Measurements from ENCODE around the gene OPRD1. TPM values are rescaled to one million over a fixed set of nuclear protein-coding genes. Genes with fewer than 3 reads are reported as not detected.

The OPRD1 gene
- polyA plus RNA-seq, 1 donor = 1.5 TPM

DNA sequence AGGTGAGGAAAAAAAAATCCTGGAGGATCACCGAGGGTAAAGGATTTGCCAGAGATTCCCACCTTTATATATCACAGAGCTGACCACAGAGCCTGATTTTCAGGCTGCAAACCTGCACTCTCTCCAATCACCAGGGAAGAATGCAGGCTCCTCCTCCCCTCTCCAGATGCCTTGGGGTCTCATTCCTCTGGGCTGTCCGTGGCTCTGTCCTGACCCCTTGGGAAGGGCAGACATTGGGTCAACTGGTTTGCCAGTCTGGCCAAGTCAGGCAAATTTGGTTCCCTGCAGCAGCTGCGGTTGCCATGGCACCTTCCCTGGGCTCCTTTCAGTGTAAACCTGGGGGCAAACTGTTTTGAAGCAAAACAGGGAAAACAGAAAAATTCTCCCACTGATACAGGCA is 11.6 kb upstream of the OPRD1 start:
- H3K27ac ChIP-seq (ENCODE audit: low read length) = no peak overlapping the region
- no peaks in the 10 kb centered on the region for H3K9me3 ChIP-seq (ENCODE audit: control insufficient read depth, low read depth, low read length)
- no peaks in the 10 kb centered on the region for H3K27me3 ChIP-seq (ENCODE audit: control insufficient read depth, insufficient read depth, low read length)
- no peaks in the 10 kb centered on the region for H3K4me1 ChIP-seq (ENCODE audit: control insufficient read depth, insufficient read depth, low read length)
- WGBS (ENCODE audit: insufficient coverage, low lambda C conversion rate) = no CpG with 5 or more reads among the region's 3 CpGs
- no peaks in the 10 kb centered on the region for H3K36me3 ChIP-seq (ENCODE audit: control insufficient read depth, insufficient read depth, low read length)
- DNase-seq = no peak
- no peak overlapping the region for H3K4me3 ChIP-seq (ENCODE audit: low read length)

DNA sequence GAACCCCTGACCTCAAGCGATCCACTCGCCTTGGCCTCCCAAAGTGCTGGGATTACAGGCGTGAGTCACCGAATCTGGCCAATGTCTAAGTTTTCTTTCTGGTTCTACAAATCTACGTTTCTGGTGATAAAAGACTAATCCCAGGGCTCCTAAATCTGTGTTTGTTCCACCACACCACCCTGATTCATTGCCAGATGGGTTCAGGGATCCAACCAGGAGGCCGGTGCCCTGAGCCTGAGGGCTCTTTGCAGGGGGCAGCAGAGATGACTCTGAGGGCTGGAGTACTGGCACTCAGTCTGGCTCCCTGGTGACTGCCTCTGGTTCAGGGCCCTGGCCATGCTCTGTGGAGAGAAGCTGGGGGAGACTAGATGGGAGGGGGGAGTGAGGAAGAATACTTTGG is 10.5 kb upstream of the OPRD1 start:
- H3K4me3 ChIP-seq (ENCODE audit: low read length) = no peak overlapping the region
- DNase-seq = no peak
- H3K27ac ChIP-seq (ENCODE audit: low read length) = no peak overlapping the region
- no peaks in the 10 kb centered on the region for H3K36me3 ChIP-seq (ENCODE audit: control insufficient read depth, insufficient read depth, low read length)
- no peaks in the 10 kb centered on the region for H3K4me1 ChIP-seq (ENCODE audit: control insufficient read depth, insufficient read depth, low read length)
- no peaks in the 10 kb centered on the region for H3K9me3 ChIP-seq (ENCODE audit: control insufficient read depth, low read depth, low read length)
- no peaks in the 10 kb centered on the region for H3K27me3 ChIP-seq (ENCODE audit: control insufficient read depth, insufficient read depth, low read length)
- WGBS (ENCODE audit: insufficient coverage, low lambda C conversion rate) = no CpG with 5 or more reads among the region's 6 CpGs

DNA sequence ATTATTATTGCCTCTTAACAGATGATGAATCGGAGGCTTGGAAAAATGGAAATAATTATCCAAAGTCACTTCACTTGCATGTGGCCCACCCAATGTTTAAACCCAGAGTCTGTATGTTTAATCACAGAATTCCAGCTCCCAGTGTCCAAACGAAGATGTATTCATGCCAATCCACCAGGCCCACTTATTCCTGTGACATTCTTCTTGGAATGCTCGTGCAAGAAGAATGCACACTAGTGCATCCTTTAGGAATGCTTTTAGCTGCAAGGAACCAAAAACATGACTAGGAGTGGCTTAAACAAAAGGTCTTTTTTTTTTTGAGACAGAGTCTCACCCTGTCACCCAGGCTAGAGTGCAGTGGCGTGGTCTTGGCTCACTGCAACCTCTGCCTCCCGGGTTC is 8.9 kb upstream of the OPRD1 start:
- H3K4me3 ChIP-seq (ENCODE audit: low read length) = no peak overlapping the region
- no CpG with 5 or more reads among the region's 5 CpGs for WGBS (ENCODE audit: insufficient coverage, low lambda C conversion rate)
- no peak for DNase-seq

DNA sequence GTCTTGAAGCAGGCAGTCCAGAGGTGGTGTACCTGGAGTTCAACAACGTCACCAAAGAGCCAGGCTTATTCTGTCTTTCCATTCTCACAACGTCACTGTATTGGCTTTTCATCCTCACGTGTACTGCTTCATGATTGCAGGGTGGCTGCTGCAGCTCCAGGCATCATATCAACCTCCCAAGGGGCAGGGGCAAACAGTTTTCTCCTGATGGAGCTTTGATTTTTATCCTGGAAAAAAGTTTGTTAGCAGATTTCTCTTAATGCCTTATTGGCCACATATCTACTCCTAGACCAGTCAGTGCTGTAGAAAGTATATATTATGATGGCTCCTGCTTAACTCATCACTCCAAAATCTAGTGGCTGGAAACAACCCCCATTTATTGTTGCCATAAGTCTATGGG is 8.3 kb upstream of the OPRD1 start:
- no peak overlapping the region for H3K4me3 ChIP-seq (ENCODE audit: low read length)
- no CpG with 5 or more reads among the region's 3 CpGs for WGBS (ENCODE audit: insufficient coverage, low lambda C conversion rate)
- H3K36me3 ChIP-seq (ENCODE audit: control insufficient read depth, insufficient read depth, low read length) = no peaks in the 10 kb centered on the region
- H3K9me3 ChIP-seq (ENCODE audit: control insufficient read depth, low read depth, low read length) = no peaks in the 10 kb centered on the region
- no peak overlapping the region for H3K27ac ChIP-seq (ENCODE audit: low read length)
- H3K4me1 ChIP-seq (ENCODE audit: control insufficient read depth, insufficient read depth, low read length) = no peaks in the 10 kb centered on the region
- peaks cover 5% of the 10 kb centered on the region for H3K27me3 ChIP-seq (ENCODE audit: control insufficient read depth, insufficient read depth, low read length)
- no peak for DNase-seq

More for the DNA sequence above, 8.9 kb upstream of the OPRD1 start:
- Histone ChIP-seq H3K36me3 (ENCODE audit: control insufficient read depth, insufficient read depth, low read length) (no peaks in the 10 kb centered on the region), H3K27me3 (ENCODE audit: control insufficient read depth, insufficient read depth, low read length) (peaks cover 5% of the 10 kb centered on the region), H3K4me1 (ENCODE audit: control insufficient read depth, insufficient read depth, low read length) (no peaks in the 10 kb centered on the region), H3K9me3 (ENCODE audit: control insufficient read depth, low read depth, low read length) (no peaks in the 10 kb centered on the region), H3K27ac (ENCODE audit: low read length) (no peak overlapping the region)

DNA sequence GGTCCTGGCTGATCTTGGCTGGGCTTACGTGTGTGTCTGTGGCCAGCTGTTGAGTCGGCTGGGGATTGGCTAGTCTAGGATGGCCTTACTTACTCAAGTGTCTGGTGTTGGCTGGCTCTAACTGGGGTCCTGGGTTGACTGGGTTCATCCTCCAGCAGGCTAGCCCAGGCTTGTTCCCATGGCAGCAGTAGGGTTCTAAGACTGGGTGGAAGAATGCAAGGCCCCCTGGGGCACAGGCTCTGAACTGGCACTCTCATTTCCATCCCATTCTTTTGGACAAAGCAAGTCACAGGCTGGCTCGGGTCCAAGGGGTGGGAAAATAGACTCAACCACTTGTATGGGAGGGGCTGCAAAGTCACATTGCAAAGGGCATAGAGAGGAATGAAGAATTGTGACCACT is 7.9 kb upstream of the OPRD1 start:
- H3K4me1 ChIP-seq (ENCODE audit: control insufficient read depth, insufficient read depth, low read length) = no peaks in the 10 kb centered on the region
- H3K36me3 ChIP-seq (ENCODE audit: control insufficient read depth, insufficient read depth, low read length) = no peaks in the 10 kb centered on the region
- DNase-seq = no peak
- peaks cover 5% of the 10 kb centered on the region for H3K27me3 ChIP-seq (ENCODE audit: control insufficient read depth, insufficient read depth, low read length)
- no peak overlapping the region for H3K27ac ChIP-seq (ENCODE audit: low read length)
- no CpG with 5 or more reads among the region's 3 CpGs for WGBS (ENCODE audit: insufficient coverage, low lambda C conversion rate)
- H3K4me3 ChIP-seq (ENCODE audit: low read length) = no peak overlapping the region
- H3K9me3 ChIP-seq (ENCODE audit: control insufficient read depth, low read depth, low read length) = no peaks in the 10 kb centered on the region

DNA sequence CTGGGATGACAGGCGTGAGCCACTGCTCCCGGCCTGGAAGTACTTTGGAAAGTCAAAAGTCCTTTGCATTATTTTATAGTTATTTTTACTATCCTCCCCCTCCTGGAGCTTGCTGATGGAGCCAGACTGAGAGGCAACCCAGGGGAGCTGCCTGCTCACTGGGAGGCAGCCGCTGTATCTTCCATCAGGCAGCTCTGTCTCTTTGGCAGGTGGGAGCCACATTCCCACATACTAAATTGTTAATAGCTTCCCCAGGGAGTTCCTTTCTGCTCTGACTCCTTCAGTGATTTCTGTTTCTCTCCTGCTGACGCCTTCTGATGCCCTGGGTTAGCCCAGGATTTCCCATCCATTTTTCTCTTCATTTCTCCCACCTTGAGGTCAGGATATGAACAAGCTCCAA is 4.9 kb upstream of the OPRD1 start:
- H3K9me3 ChIP-seq (ENCODE audit: control insufficient read depth, low read depth, low read length) = no peaks in the 10 kb centered on the region
- WGBS (ENCODE audit: insufficient coverage, low lambda C conversion rate) = 40% methylated on average over 1 of the region's 4 CpGs
- H3K4me1 ChIP-seq (ENCODE audit: control insufficient read depth, insufficient read depth, low read length) = no peaks in the 10 kb centered on the region
- no peak for DNase-seq
- no peak overlapping the region for H3K4me3 ChIP-seq (ENCODE audit: low read length)
- H3K27ac ChIP-seq (ENCODE audit: low read length) = no peak overlapping the region
- H3K27me3 ChIP-seq (ENCODE audit: control insufficient read depth, insufficient read depth, low read length) = peaks cover 30% of the 10 kb centered on the region
- no peaks in the 10 kb centered on the region for H3K36me3 ChIP-seq (ENCODE audit: control insufficient read depth, insufficient read depth, low read length)

DNA sequence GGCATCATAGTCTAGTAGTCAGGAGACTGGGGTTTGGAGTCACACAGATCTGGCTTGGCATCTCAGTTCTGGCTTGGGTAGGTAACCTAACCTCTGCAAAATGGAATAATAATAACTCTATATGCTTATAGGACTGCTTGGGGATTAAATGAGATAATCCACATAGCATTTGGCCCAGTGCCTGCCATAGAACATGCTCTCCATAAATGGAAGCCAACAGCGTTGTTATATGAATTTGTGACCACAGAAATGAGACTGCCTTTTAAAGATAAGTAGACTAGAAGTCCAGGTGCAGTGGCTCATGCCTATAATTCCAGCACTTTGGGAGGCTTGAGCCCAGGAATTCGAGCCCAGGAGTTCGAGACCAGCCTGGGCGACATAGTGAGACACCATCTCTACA is 4.0 kb upstream of the OPRD1 start:
- H3K4me3 ChIP-seq (ENCODE audit: low read length) = no peak overlapping the region
- no peak overlapping the region for H3K27ac ChIP-seq (ENCODE audit: low read length)
- H3K36me3 ChIP-seq (ENCODE audit: control insufficient read depth, insufficient read depth, low read length) = no peaks in the 10 kb centered on the region
- H3K4me1 ChIP-seq (ENCODE audit: control insufficient read depth, insufficient read depth, low read length) = no peaks in the 10 kb centered on the region
- H3K9me3 ChIP-seq (ENCODE audit: control insufficient read depth, low read depth, low read length) = peaks cover 3% of the 10 kb centered on the region
- no CpG with 5 or more reads among the region's 4 CpGs for WGBS (ENCODE audit: insufficient coverage, low lambda C conversion rate)
- DNase-seq = no peak
- H3K27me3 ChIP-seq (ENCODE audit: control insufficient read depth, insufficient read depth, low read length) = peaks cover 38% of the 10 kb centered on the region

DNA sequence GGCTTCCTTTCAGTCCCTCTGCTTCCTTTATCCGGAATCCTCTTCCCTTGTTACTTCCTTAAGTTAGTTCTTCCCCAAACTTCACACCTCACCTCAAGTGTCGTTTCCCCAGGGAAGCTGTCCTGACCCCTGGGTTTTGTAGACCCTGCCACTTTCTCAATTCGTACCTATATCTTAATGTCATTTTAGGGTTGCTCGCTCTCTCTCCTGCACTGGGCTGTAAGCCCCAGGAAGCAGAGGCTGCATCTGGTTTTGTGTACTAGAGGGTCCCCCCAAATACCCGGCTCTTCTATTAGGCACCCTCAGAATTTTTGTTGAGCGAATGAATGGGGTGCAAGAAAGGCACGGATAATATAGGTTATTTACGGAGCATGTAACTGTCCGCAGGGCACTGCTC is 603 bp upstream of the OPRD1 start:
- Histone ChIP-seq H3K4me3 (ENCODE audit: low read length) (no peak overlapping the region), H3K36me3 (ENCODE audit: control insufficient read depth, insufficient read depth, low read length) (no peaks in the 10 kb centered on the region), H3K9me3 (ENCODE audit: control insufficient read depth, low read depth, low read length) (peaks cover 3% of the 10 kb centered on the region), H3K27ac (ENCODE audit: low read length) (no peak overlapping the region), H3K4me1 (ENCODE audit: control insufficient read depth, insufficient read depth, low read length) (no peaks in the 10 kb centered on the region), H3K27me3 (ENCODE audit: control insufficient read depth, insufficient read depth, low read length) (peaks cover 69% of the 10 kb centered on the region)
- DNase-seq = no peak
- 38% methylated on average over 2 of the region's 9 CpGs for WGBS (ENCODE audit: insufficient coverage, low lambda C conversion rate)

DNA sequence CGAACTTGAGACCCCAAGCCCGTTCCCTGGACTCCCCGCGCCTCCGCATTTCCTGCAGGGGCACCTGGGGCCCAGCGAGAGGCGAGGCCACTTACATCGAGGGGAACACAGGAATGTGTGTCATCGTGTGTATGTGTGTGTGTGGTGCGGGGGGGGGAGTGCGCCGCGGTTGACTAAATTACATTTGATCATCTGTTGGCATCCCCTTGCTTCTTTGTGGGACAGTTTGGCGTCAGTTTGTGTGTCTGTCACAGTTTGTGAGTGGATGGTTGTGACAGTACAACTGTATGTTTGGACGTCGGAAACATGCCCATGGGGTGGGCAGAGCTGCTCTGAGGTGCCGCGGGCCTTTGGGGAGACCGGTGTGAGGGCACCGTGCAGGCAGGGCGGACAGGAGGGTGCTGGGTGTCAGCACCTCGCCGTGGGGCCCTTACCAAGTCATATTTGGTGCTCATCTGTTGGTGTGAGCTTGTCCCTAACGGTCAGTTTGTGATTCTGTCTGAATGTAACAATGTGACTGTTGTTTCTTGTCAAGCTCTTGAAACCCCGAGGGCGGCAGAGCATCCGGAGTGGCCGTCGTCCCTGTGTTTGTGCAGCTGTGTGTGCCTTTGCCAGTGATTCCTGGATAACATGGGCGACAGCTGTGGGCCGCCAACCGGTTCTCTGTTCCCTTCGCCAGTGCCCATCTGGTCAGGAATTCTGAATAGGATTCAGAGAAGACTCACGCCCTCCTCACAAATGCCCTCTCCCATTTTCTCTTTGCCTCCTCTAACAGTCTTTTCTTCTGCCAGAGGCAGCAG is 899 bp downstream of the OPRD1 start:
- WGBS (ENCODE audit: insufficient coverage, low lambda C conversion rate) = no CpG with 5 or more reads among the region's 34 CpGs
- Histone ChIP-seq H3K27ac (ENCODE audit: low read length) (no peak overlapping the region), H3K27me3 (ENCODE audit: control insufficient read depth, insufficient read depth, low read length) (peaks cover 68% of the 10 kb centered on the region), H3K4me3 (ENCODE audit: low read length) (no peak overlapping the region), H3K4me1 (ENCODE audit: control insufficient read depth, insufficient read depth, low read length) (no peaks in the 10 kb centered on the region), H3K36me3 (ENCODE audit: control insufficient read depth, insufficient read depth, low read length) (no peaks in the 10 kb centered on the region), H3K9me3 (ENCODE audit: control insufficient read depth, low read depth, low read length) (peaks cover 3% of the 10 kb centered on the region)
- no peak for DNase-seq

DNA sequence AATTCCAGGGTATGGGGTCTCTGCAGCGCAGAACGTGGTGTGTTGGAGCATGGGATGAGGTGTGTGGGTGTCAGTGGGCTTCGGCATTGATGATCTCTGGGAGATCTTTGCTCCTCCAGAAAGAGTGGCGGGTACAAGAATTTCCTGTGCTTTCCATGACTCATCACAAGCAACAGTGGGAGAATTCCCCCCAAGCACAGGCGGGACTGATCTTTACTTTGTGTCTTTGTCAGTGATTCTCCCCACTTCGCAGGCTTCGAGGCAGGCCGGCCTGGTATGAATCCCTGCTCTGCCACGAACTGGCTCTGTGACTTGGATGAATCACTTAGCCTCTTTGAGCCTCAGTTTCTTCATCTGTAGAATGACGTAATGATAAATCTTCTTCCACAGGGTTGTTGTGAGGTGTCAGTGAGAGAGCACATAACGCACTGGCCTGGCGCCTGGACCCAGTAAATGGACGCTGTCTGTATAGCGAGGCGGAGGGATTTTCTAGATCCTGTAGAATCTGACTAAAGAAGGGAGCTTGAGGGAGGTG is 2.0 kb downstream of the OPRD1 start:
- WGBS (ENCODE audit: insufficient coverage, low lambda C conversion rate) = 60% methylated on average over 1 of the region's 15 CpGs
- Histone ChIP-seq H3K4me1 (ENCODE audit: control insufficient read depth, insufficient read depth, low read length) (no peaks in the 10 kb centered on the region), H3K9me3 (ENCODE audit: control insufficient read depth, low read depth, low read length) (peaks cover 3% of the 10 kb centered on the region), H3K36me3 (ENCODE audit: control insufficient read depth, insufficient read depth, low read length) (no peaks in the 10 kb centered on the region), H3K4me3 (ENCODE audit: low read length) (no peak overlapping the region), H3K27ac (ENCODE audit: low read length) (no peak overlapping the region), H3K27me3 (ENCODE audit: control insufficient read depth, insufficient read depth, low read length) (peaks cover 68% of the 10 kb centered on the region)
- no peak for DNase-seq
